Progenitor cell of endocrine pancreas (in vitro differentiated cells): ENCODE data around the gene RHBG. TPM values are rescaled to one million over a fixed set of nuclear protein-coding genes. Genes with fewer than 3 reads are reported as not detected.
"Not testable (repeated sequence)": the region's sequence is repeated elsewhere in the genome, so short reads cannot be mapped to it uniquely, and the experiment has no call there.

Experiments
- DNase-seq: peaks from one replicate; pipeline ENCODE4 v3.0.0; 2021; ENCODE audit warnings: low spot score; ENCODE audit not compliant: unreplicated experiment
- H3K27ac Mint-ChIP-seq: 2 replicates; pipeline ENCODE4 v1.8.0; 2021; ENCODE audit warnings: mild to moderate bottlenecking, moderate library complexity, mixed read lengths
- H3K27me3 Mint-ChIP-seq: 2 replicates; pipeline ENCODE4 v1.8.0; 2021; ENCODE audit warnings: mixed read lengths
- H3K36me3 Mint-ChIP-seq: 2 replicates; pipeline ENCODE4 v1.8.0; 2022; ENCODE audit warnings: mixed read lengths; ENCODE audit not compliant: insufficient read depth
- H3K4me1 Mint-ChIP-seq: 2 replicates; pipeline ENCODE4 v1.8.0; 2021; ENCODE audit warnings: low read depth, mixed read lengths
- H3K4me3 Mint-ChIP-seq: 2 replicates; pipeline ENCODE4 v1.8.0; 2021; ENCODE audit warnings: low read depth, mild to moderate bottlenecking, moderate library complexity, mixed read lengths
- H3K9me3 Mint-ChIP-seq: 2 replicates; pipeline ENCODE4 v1.8.0; 2021; ENCODE audit warnings: low read depth, mixed read lengths
- total RNA-seq: library from RNA; stranded (reverse); gene quantifications from 2 replicates; pipeline ENCODE4 v1.2.1, GENCODE V29; 2021
- TF ChIP-seq, protein P1 (sequence below): fragments of 200-600 bp; sonication (generic); IDR thresholded peaks from one replicate; pipeline ENCODE4 v1.5.0; 2021; ENCODE audit warnings: antibody characterized with exemption, mild to moderate bottlenecking; ENCODE audit not compliant: unreplicated experiment

RHBG gene
- total RNA-seq, 1 donor from 2014 or later = 0.36 TPM

DNA sequence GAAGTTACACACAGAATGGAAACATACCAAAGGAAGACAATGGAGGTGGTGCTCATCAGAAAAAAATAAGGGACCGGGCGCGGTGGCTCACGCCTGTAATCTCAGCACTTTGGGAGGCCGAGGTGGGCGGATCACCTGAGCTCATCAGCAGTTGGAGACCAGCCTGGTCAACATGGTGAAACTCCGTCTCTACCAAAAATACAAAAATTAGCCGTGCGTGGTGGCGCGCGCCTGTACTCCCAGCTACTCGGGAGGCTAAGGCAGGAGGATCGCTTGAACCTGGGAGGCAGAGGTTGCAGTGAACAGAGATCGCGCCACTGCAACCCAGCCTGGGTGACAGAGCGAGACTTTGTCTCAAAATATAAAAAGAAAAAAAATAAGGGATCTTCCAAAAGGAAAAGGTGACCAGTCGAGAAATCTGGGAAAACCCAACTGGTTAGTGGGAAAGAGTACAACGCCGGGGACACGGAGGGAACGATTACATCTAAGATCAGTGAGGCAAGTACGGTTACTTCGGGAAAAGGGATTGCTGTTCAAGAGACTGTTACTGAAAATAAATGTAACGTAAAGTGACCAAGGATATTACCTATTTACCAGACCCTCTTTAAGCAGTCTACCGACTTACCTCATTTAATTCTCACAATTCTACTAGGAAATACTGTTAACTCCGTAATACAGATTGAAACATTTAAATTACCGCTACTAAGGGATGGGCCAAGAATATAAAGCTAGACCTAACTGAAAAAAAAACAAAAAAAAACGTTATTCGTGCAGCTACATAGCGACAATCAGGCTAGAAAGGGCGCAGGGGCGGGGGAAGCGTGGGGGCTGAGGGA lies 31.7 kb upstream of the RHBG start:
- no peak for DNase-seq
- Mint-ChIP-seq H3K4me3 (peak overlapping the region; percentile 97), H3K27me3 (no peaks in the 10 kb centered on the region), H3K36me3 (peaks cover 10% of the 10 kb centered on the region), H3K9me3 (no peaks in the 10 kb centered on the region), H3K27ac (peak overlapping the region; percentile 96), H3K4me1 (peaks cover 17% of the 10 kb centered on the region)
- TF ChIP-seq, protein P1, sequence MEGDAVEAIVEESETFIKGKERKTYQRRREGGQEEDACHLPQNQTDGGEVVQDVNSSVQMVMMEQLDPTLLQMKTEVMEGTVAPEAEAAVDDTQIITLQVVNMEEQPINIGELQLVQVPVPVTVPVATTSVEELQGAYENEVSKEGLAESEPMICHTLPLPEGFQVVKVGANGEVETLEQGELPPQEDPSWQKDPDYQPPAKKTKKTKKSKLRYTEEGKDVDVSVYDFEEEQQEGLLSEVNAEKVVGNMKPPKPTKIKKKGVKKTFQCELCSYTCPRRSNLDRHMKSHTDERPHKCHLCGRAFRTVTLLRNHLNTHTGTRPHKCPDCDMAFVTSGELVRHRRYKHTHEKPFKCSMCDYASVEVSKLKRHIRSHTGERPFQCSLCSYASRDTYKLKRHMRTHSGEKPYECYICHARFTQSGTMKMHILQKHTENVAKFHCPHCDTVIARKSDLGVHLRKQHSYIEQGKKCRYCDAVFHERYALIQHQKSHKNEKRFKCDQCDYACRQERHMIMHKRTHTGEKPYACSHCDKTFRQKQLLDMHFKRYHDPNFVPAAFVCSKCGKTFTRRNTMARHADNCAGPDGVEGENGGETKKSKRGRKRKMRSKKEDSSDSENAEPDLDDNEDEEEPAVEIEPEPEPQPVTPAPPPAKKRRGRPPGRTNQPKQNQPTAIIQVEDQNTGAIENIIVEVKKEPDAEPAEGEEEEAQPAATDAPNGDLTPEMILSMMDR = no peak

DNA sequence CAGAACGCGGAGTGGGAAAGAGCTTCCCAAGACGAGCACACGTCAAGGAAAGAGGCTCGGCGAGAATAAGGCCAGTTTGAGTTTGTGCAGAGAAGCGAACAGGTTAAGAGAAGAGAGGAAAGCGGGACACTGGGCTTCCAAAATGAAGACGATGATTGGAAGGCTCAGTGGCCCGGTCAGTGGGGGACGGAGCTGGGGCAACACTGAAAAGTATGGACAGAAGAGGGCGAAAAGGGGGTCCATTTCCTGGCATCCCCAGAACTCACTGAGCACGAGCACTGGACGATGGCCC lies 31.2 kb upstream of the RHBG start:
- peaks cover 10% of the 10 kb centered on the region for H3K36me3 Mint-ChIP-seq
- H3K4me3 Mint-ChIP-seq = peak overlapping the region; percentile 97
- H3K27me3 Mint-ChIP-seq = no peaks in the 10 kb centered on the region
- TF ChIP-seq, protein P1 = no peak
- peaks cover 18% of the 10 kb centered on the region for H3K4me1 Mint-ChIP-seq
- H3K9me3 Mint-ChIP-seq = no peaks in the 10 kb centered on the region
- no peak for DNase-seq
- H3K27ac Mint-ChIP-seq = peak overlapping the region; percentile 96

DNA sequence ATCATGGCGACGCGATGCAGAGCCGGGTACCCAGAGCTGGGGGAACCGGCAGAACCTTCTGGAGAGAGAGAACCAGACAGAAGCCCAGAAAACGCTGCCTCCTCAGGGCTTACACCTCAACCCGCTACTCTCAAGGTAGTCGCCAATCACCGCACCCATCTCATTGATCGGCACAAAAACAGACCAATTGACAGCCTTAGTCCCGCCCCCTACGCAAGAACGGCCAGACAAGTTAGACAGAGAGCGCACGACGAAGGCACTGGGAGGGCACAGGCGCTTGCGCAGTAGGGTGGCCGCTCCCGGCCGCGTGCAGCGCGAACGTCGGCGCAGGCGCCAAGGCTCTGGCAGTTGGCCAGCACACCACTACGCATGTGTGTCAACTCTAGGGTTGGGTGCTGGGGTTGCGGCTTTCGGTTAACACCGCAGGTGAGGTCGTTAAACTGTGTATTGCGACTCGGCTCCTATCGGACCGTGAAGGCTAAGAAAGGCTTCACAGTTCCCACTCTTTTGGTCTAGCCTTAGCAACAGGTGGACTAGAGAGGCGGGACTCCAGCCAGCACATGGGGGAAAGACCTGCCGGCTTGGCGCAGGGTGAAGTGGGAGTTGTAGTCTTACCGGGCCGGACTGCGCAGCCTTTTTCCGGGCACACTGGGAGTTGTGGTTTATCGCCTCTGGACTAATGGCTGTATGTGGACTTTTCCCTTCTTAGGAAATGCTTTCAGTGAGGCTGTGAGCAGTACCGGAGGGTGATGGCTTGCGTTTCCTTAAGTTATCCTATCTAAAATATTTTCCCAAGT lies 30.6 kb upstream of the RHBG start, which contains the start of the genes CCT3 and TSACC:
Gene CCT3 (minus strand): TSS at position 113 of the 797 bp plus-strand sequence. CDS start 108 bp downstream, at position 5.
Gene TSACC (plus strand): TSS at position 347 of the 797 bp plus-strand sequence. CDS start 1,232 bp downstream, outside the sequence.
- TF ChIP-seq, protein P1 = no peak
- no peaks in the 10 kb centered on the region for H3K9me3 Mint-ChIP-seq
- H3K27me3 Mint-ChIP-seq = no peaks in the 10 kb centered on the region
- peak within 1 kb of the TSS; percentile 97 for H3K4me3 Mint-ChIP-seq
- H3K27ac Mint-ChIP-seq = peak within 1 kb of the TSS; percentile 96
- H3K4me1 Mint-ChIP-seq = peaks cover 23% of the 10 kb centered on the region
- peak; percentile 95 for DNase-seq
- peaks cover 9% of the 10 kb centered on the region for H3K36me3 Mint-ChIP-seq

DNA sequence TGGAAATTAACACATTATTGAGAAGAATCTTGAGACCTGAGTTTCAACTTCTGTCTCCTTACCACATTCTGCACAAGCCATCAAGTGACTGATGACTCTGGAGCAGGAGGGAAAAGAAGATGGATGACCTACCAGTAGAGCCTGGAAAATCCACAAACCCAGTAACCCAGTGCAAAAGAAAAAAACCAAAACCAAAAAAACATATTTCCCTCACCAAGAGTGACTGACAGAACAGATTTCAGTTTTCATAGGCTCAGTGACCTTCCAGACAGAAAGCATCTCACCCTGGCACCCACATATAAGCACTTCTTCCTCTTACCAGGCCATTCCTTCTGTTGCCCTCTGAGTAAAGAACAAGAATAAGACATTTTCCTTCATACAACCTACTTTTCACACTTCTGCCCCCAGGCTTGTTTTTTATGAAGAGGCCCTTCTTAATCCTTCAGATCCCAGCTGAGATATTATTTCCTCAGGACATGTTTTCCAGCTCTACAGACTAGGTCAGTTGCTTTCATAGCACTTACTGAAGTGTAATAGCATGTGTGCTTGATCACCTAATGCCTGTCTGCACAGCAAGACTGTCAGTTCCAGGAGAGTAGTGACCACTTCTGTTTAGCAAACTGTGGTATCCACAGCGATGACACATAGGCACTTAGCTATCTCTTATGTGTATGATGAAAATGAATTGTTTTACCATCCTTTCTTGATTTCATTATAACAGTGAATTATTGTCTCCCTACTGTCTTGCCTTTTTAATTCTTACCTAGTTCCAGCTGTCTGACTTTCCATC lies 26.6 kb upstream of the RHBG start:
- H3K9me3 Mint-ChIP-seq = no peaks in the 10 kb centered on the region
- peak overlapping the region; percentile 67 for H3K27ac Mint-ChIP-seq
- DNase-seq = no peak
- peaks cover 14% of the 10 kb centered on the region for H3K4me1 Mint-ChIP-seq
- peaks cover 2% of the 10 kb centered on the region for H3K27me3 Mint-ChIP-seq
- H3K4me3 Mint-ChIP-seq = no peak overlapping the region
- TF ChIP-seq, protein P1 = no peak
- H3K36me3 Mint-ChIP-seq = no peaks in the 10 kb centered on the region

DNA sequence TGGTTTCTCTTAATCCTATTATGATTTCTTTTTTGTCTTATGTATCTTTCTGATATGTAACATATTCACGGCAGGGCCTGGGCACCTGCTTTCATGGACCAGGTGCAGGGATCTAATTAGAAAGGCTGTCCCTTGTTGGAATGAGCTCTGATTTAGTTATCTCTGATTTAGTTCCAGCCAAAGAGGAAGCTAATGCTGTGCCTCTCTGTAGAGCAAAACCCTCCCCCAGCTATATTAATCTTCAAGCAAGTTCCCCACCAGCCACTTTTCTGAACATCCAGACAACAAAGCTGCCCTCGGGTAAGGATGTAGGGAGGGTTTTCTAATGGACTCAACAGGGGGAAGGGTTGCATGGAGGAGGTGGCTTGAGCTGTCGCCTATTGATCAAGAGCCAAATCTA lies 24.6 kb upstream of the RHBG start:
- no peaks in the 10 kb centered on the region for H3K36me3 Mint-ChIP-seq
- no peaks in the 10 kb centered on the region for H3K9me3 Mint-ChIP-seq
- TF ChIP-seq, protein P1 = no peak
- H3K4me3 Mint-ChIP-seq = no peak overlapping the region
- peaks cover 2% of the 10 kb centered on the region for H3K27me3 Mint-ChIP-seq
- no peak for DNase-seq
- H3K4me1 Mint-ChIP-seq = peaks cover 13% of the 10 kb centered on the region
- no peak overlapping the region for H3K27ac Mint-ChIP-seq

- H3K36me3 Mint-ChIP-seq, H3K4me3 Mint-ChIP-seq, H3K27ac Mint-ChIP-seq, H3K27me3 Mint-ChIP-seq, DNase-seq, H3K9me3 Mint-ChIP-seq: not testable (repeated sequence)
- H3K4me1 Mint-ChIP-seq = peaks cover 13% of the 10 kb centered on the region
These were observed 23.0 kb upstream of the RHBG start for GRCh38 chr1:156346035-156346434.
